ENCODE measurements around the gene HSDL1.

HSDL1 gene

DNA sequence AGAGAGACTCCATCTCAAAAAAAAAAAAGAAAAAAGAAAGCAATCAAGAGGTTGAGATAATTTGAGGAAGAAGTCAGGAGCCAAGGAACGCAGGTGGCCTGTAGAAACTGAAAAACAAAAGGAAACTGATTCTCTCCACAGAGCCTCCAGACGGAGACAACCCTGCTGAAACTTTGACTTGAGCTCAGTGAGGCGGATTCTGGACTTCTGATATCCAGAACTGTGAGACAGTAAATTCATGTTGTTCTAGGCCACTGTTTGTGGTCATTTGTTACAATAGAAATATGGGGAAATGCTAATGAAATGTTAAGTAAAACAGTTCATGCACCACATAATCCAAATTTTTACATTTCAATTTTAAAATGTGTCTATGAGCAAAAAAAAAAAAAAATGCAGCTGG, 33.5 kb downstream of the HSDL1 start:
- DNase-seq (ENCODE audit: low spot score) = no peak
- TF ChIP-seq, protein P1, sequence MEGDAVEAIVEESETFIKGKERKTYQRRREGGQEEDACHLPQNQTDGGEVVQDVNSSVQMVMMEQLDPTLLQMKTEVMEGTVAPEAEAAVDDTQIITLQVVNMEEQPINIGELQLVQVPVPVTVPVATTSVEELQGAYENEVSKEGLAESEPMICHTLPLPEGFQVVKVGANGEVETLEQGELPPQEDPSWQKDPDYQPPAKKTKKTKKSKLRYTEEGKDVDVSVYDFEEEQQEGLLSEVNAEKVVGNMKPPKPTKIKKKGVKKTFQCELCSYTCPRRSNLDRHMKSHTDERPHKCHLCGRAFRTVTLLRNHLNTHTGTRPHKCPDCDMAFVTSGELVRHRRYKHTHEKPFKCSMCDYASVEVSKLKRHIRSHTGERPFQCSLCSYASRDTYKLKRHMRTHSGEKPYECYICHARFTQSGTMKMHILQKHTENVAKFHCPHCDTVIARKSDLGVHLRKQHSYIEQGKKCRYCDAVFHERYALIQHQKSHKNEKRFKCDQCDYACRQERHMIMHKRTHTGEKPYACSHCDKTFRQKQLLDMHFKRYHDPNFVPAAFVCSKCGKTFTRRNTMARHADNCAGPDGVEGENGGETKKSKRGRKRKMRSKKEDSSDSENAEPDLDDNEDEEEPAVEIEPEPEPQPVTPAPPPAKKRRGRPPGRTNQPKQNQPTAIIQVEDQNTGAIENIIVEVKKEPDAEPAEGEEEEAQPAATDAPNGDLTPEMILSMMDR (IDR thresholded peaks at IDR 0.05; ENCODE audit: extremely low read depth, missing control alignments) = no peak

DNA sequence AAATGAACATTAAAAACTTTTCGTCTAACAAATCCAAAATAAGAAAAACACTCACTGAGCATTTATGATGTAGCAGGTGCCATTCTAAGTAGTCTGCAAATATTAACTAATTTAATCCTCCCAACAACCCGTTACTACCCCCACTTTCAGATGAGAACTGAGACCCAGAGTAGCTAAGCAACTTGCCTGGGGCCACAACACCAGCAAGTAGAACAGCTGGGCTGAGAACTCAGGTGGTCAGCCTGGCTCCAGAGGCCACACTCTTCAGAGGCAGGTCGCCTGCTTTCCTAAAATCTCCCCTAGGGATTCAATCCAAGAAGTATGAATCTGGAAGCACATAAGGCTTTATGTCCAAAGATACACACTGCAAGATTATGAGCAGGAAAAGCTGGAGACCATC, 34.5 kb downstream of the HSDL1 start:
- TF ChIP-seq, protein P1 (IDR thresholded peaks at IDR 0.05; ENCODE audit: extremely low read depth, missing control alignments) = no peak
- DNase-seq (ENCODE audit: low spot score) = no peak

DNA sequence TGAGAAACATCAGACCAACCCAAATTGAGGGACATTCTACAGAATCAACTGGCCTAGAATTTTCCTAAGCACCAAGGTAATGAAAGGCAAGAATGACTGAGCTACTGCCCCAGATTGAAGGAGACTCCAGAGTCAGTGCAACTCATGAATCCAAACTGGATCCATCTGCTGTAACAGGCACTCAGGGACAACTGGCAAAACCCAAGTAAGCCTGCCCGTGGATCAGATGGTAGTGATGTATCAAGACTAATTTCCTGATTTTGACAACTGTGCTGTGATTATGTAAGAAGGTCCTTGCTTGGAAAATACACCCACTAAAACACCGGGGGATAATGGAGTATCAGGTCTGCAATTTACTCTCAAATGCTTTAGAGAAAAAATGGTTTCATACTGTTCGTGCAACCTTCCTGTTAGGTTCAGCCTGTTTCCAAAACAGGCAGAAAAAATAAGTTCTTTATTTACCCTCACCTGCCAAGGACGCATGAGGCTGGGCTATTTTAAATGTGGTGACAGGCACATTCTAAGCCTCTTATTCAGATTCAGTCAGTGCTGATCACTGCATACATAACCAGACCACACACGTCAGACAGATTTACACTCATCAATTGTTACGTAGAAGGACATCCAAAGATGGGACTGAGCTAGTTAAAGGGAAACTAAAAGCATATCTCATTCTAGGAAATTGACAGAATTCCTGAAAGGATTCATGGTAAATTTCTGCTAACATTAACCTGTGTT, 35.2 kb downstream of the HSDL1 start:
- DNase-seq (ENCODE audit: low spot score) = no peak
- TF ChIP-seq, protein P1 (IDR thresholded peaks at IDR 0.05; ENCODE audit: extremely low read depth, missing control alignments) = no peak

DNA sequence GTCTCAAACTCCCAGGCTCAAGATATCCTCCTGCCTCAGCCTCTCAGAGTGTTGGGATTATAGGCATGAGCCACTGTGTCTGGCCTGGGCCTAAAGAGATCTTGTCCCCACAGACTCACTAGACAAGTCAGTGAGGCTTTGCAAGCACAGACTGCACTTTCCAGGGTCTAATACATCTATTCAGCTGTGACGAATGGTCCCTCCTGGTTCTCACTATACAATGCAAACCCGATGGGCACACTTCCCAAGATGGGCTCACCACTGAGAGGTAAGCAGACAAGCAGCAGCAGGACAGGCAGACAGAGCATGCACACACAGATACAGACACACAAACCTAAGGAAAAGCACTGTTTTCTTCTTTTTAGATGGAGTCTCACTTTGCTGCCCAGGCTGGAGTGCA, 37.1 kb downstream of the HSDL1 start:
- DNase-seq (ENCODE audit: low spot score) = no peak

DNA sequence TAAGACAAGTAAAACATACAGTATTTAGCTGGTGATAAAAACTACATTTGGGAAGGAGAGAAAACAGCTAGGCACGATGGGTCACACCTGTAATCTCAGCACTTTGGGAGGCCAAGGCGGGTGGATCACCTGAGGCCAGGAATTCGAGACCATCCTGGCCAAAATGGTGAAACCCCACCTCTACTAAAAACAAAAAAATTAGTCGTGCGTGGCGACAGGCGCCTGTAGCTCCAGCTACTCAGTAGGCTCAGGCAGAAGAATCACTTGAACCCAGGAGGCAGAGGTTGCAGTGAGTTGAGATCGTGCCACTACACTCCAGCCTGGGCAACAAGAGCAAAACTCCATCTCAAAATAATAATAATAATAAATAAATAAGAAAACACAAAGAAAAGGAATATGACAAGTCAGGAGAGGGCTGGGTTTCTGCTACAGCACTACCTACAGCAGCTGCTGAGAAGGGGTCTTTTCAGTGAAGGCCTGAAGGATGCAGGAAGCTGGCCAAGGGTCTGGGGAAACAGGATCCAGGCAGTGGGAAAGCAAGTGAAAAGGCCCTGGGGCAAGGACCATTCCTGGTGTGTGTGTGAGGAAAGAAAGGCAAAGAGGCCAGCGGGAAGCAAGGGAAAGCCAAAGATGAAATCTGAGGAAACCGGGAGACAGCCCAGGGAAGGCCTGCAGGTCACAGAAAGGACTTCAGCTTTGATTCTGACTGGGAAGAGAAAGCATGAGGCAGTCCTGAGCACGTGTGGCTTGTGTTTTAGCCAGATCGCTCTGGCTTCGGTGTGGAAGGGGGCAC, 38.8 kb downstream of the HSDL1 start:
- no peak for DNase-seq (ENCODE audit: low spot score)

More for the DNA sequence above, 37.1 kb downstream of the HSDL1 start:
- TF ChIP-seq, protein P1 (IDR thresholded peaks at IDR 0.05; ENCODE audit: extremely low read depth, missing control alignments) = no peak

DNA sequence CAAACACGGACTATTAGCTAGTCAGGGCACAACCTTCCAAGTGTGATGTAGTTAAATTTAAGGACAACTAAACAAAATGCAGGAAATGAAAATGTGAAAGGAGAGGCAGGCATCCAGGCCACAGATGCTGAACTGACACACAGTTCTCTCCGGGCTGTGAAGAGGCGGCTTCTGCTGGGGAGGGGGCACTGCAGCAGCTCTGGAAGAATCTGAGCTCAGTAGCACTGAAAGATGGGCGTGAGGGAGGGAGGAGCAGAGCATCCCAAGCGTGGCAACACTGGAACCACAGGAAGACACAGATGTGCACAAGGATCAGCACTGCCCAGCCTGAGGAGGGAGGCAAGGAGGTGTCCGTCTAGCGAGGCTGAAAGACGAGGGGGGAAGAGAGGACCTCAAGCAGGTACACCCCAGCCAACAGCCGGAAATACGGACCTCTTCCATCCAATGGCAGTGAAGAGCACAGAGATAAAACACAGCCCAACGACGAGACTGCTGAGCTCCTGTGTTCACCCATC, 39.6 kb downstream of the HSDL1 start:
- TF ChIP-seq, protein P1 (IDR thresholded peaks at IDR 0.05; ENCODE audit: extremely low read depth, missing control alignments) = no peak
- no peak for DNase-seq (ENCODE audit: low spot score)

More for the DNA sequence above, 38.8 kb downstream of the HSDL1 start:
- TF ChIP-seq, protein P1 (IDR thresholded peaks at IDR 0.05; ENCODE audit: extremely low read depth, missing control alignments) = no peak

DNA sequence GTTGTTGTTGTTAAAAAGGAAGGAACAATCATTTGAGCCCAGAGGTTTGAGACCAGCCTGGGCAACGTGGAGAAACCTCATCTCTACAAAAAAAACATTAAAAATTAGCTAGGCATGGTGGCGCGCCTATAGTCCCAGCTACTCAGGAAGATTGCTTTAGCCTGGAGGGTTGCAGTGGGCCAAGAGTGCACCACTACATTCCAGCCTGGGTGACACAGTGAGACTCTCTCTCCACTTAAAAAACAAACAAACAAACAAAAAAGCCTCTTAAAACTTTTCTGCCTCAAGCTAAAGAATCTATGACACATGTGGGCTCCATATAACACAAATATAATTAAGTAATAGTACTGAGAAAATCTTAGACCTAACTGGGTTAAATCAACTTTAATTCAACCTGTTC, 40.7 kb downstream of the HSDL1 start:
- TF ChIP-seq, protein P1 (IDR thresholded peaks at IDR 0.05; ENCODE audit: extremely low read depth, missing control alignments) = no peak
- DNase-seq (ENCODE audit: low spot score) = no peak

Measured in GM20000 (cell line).